Osteoblast (primary cell): Measurements from ENCODE around the gene OR51E1. TPM values are rescaled to one million over a fixed set of nuclear protein-coding genes. Genes with fewer than 3 reads are reported as not detected.

Source experiments
- DNase-seq: peaks from one replicate; pipeline ENCODE4 v3.0.0; 2011; ENCODE audit warnings: low spot score, mixed read lengths; ENCODE audit not compliant: insufficient read length; ENCODE audit errors: missing footprints
- H2AFZ ChIP-seq: 2 replicates; pipeline ENCODE4 v1.6.0; 2011; ENCODE audit warnings: mild to moderate bottlenecking, low read length
- H3K27ac ChIP-seq: 2 replicates; pipeline ENCODE4 v1.5.1; 2011; ENCODE audit warnings: mild to moderate bottlenecking, low read depth, low read length, moderate library complexity
- H3K27me3 ChIP-seq: 2 replicates; pipeline ENCODE4 v1.6.0; 2012; ENCODE audit warnings: mild to moderate bottlenecking, control low read depth, inconsistent platforms, low read length, moderate library complexity; ENCODE audit not compliant: insufficient read depth
- H3K36me3 ChIP-seq: 2 replicates; pipeline ENCODE4 v1.5.1; 2011; ENCODE audit warnings: mild to moderate bottlenecking, low read length, control low read depth, moderate library complexity; ENCODE audit not compliant: insufficient read depth
- H3K4me1 ChIP-seq: 2 replicates; pipeline ENCODE4 v1.5.1; 2011; ENCODE audit warnings: mild to moderate bottlenecking, low read length, control low read depth, moderate library complexity; ENCODE audit not compliant: insufficient read depth
- H3K4me2 ChIP-seq: 2 replicates; pipeline ENCODE4 v1.6.0; 2011; ENCODE audit warnings: mild to moderate bottlenecking, low read length; ENCODE audit not compliant: insufficient read depth
- H3K4me3 ChIP-seq: fragments of 200-600 bp; sonication (generic); 3 replicates; pipeline ENCODE4 v1.5.1; 2012; ENCODE audit warnings: mild to moderate bottlenecking, low read length, inconsistent platforms; ENCODE audit not compliant: insufficient read depth
- H3K79me2 ChIP-seq: 2 replicates; pipeline ENCODE4 v1.6.0; 2012; ENCODE audit warnings: mild to moderate bottlenecking, low read length, control low read depth, inconsistent platforms; ENCODE audit not compliant: insufficient read depth
- H3K9me3 ChIP-seq: 2 replicates; pipeline ENCODE4 v1.5.1; 2011; ENCODE audit warnings: low read depth, low read length, control low read depth
- H4K20me1 ChIP-seq: 2 replicates; pipeline ENCODE4 v1.6.0; 2012; ENCODE audit warnings: mild to moderate bottlenecking, low read length, control low read depth; ENCODE audit not compliant: insufficient read depth
- total RNA-seq: library from RNA; depleted of rRNA; stranded (reverse); fragments of >200 nt; gene quantifications from 2 replicates; pipeline ENCODE4 v1.2.3, GENCODE V29; 2012
- TF ChIP-seq, protein P1 (sequence below): IDR thresholded peaks from 2 replicates; pipeline ENCODE4 v1.5.1; 2011; ENCODE audit warnings: mild to moderate bottlenecking, low read depth, low read length, moderate library complexity; ENCODE audit errors: extremely low read depth

OR51E1 gene
- total RNA-seq, 1 donor, result not detected

DNA sequence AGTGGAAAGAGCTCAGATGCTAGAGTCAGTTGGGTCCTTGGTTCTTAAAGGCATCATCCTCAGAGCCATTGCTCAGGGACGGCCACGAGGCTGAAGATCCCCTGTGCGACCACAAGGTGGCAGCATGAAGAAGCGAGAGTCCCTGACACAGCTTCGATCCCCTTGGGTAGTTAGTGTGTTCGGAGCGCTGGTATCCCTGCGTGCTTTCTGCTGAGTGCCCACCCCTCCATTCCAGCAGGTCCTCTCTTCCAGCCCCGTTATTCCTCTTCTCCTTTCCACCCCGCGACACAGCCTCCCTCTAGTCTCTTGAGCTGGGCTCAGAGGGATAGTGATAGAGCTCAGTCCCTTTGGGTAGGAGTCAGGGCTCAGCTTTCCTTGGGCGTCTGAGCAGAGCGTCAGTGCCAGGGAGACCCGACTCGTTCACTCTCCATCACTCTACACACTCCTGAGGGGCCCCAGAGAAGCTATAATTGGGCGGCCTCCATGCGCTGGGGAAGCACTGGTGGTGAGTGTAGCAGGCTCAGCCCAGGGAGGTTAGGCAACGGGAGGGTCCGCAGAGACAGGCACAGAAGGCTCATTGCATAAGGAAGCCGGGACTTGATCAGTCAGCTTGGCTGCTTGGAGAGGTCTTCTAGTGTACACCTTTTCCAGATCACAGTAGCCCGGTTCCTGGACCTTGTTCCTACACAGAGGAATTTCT is 6.7 kb upstream of the OR51E1 start, which contains the start of gene OR51D1:
Gene OR51D1 (plus strand): TSS at position 516 of the 700 bp plus-strand sequence. CDS start 2,314 bp downstream, outside the sequence.
- H3K4me3 ChIP-seq, result peak within 1 kb of the TSS; percentile 38
- TF ChIP-seq, protein P1, sequence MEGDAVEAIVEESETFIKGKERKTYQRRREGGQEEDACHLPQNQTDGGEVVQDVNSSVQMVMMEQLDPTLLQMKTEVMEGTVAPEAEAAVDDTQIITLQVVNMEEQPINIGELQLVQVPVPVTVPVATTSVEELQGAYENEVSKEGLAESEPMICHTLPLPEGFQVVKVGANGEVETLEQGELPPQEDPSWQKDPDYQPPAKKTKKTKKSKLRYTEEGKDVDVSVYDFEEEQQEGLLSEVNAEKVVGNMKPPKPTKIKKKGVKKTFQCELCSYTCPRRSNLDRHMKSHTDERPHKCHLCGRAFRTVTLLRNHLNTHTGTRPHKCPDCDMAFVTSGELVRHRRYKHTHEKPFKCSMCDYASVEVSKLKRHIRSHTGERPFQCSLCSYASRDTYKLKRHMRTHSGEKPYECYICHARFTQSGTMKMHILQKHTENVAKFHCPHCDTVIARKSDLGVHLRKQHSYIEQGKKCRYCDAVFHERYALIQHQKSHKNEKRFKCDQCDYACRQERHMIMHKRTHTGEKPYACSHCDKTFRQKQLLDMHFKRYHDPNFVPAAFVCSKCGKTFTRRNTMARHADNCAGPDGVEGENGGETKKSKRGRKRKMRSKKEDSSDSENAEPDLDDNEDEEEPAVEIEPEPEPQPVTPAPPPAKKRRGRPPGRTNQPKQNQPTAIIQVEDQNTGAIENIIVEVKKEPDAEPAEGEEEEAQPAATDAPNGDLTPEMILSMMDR, result peak; percentile 90
- DNase-seq, result peak; percentile 80
- H3K4me2 ChIP-seq, result peak within 1 kb of the TSS; percentile 74
- no peak within 1 kb of the TSS for H3K27ac ChIP-seq
- peaks cover 5% of the 10 kb centered on the region for H3K27me3 ChIP-seq
- no peaks in the 10 kb centered on the region for H3K79me2 ChIP-seq
- no peaks in the 10 kb centered on the region for H3K4me1 ChIP-seq
- H4K20me1 ChIP-seq, result no peaks in the 10 kb centered on the region
- H3K9me3 ChIP-seq, result no peaks in the 10 kb centered on the region
- H2AFZ ChIP-seq, result peak within 1 kb of the TSS; percentile 74
- H3K36me3 ChIP-seq, result no peaks in the 10 kb centered on the region

DNA sequence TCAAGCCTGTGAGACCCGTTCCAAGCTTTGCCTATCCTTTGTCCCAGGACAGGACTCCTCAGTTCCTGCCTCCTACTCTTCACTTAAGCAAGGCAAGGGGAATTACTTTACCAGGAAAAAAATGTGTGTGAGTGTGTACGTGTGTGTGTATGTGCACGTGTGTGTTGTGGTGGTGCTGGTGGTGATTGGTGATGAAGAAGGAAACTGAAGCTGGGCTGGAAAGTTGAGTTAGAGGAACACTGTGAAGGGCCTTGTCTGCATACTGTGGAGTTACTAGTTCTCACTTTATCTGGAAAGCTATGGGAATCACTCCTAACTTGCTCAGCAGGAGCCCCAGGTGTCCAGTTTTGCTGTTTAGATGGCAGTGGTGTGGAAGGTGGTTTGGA is 6.1 kb upstream of the OR51E1 start:
- no peak overlapping the region for H2AFZ ChIP-seq
- TF ChIP-seq, protein P1, result no peak

DNA sequence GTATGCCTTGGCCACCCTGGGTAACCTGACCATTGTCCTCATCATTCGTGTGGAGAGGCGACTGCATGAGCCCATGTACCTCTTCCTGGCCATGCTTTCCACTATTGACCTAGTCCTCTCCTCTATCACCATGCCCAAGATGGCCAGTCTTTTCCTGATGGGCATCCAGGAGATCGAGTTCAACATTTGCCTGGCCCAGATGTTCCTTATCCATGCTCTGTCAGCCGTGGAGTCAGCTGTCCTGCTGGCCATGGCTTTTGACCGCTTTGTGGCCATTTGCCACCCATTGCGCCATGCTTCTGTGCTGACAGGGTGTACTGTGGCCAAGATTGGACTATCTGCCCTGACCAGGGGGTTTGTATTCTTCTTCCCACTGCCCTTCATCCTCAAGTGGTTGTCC is 3.9 kb upstream of the OR51E1 start:
- no peak for DNase-seq
- Histone ChIP-seq H3K79me2 (no peaks in the 10 kb centered on the region), H2AFZ (no peak overlapping the region), H3K4me1 (no peaks in the 10 kb centered on the region), H3K27me3 (peaks cover 5% of the 10 kb centered on the region), H3K9me3 (no peaks in the 10 kb centered on the region), H3K27ac (no peak overlapping the region), H4K20me1 (no peaks in the 10 kb centered on the region), H3K4me3 (no peak overlapping the region), H3K4me2 (no peak overlapping the region), H3K36me3 (no peaks in the 10 kb centered on the region)
- TF ChIP-seq, protein P1, result no peak

More for the DNA sequence above, 6.1 kb upstream of the OR51E1 start:
- H3K36me3 ChIP-seq, result no peaks in the 10 kb centered on the region
- no peaks in the 10 kb centered on the region for H3K9me3 ChIP-seq
- H3K4me1 ChIP-seq, result no peaks in the 10 kb centered on the region
- no peak for DNase-seq
- no peak overlapping the region for H3K4me3 ChIP-seq
- no peaks in the 10 kb centered on the region for H3K79me2 ChIP-seq
- H4K20me1 ChIP-seq, result no peaks in the 10 kb centered on the region
- no peak overlapping the region for H3K27ac ChIP-seq
- no peak overlapping the region for H3K4me2 ChIP-seq
- peaks cover 5% of the 10 kb centered on the region for H3K27me3 ChIP-seq

DNA sequence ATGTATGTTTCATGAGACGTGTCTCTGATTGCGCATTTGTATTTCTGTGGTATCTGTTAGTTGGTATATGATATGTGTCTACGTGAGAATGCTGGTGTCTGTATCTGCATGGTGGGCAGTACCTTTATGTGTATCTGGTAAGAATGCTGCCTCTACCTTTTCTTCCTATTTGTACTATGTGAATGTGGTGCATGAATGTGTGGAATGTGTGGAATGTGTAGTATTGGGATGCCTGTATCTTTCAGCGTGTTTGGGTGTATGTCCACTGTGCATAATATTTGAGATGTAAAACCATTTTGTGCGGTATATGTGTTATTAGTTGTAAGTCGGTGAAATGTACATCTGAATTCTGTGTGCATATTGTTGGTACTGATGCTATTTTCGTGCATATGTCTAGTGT is 2.3 kb upstream of the OR51E1 start:
- no peak overlapping the region for H3K27ac ChIP-seq
- H3K9me3 ChIP-seq, result no peaks in the 10 kb centered on the region
- H3K79me2 ChIP-seq, result no peaks in the 10 kb centered on the region
- H4K20me1 ChIP-seq, result no peaks in the 10 kb centered on the region
- no peaks in the 10 kb centered on the region for H3K4me1 ChIP-seq
- no peaks in the 10 kb centered on the region for H3K36me3 ChIP-seq
- no peak overlapping the region for H3K4me2 ChIP-seq
- H2AFZ ChIP-seq, result no peak overlapping the region
- H3K27me3 ChIP-seq, result peaks cover 5% of the 10 kb centered on the region
- no peak overlapping the region for H3K4me3 ChIP-seq
- TF ChIP-seq, protein P1, result no peak
- no peak for DNase-seq
